WTC11 (cell line): ENCODE data around the gene STK25. TPM values are rescaled to one million over a fixed set of nuclear protein-coding genes. Genes with fewer than 3 reads are reported as not detected.

Experiments used
- ATAC-seq: fragments of 200-7000 bp; cut with Tn5 transposase; 2 replicates; pipeline ENCODE4 v1.10.0; 2021; ENCODE audit warnings: mild to moderate bottlenecking, moderate library complexity
- CTCF ChIA-PET: fragments of 300-600 bp; sonication (Branson Sonifier 250); formaldehyde crosslinking; loops from one replicate; lab custom pipeline; 2021; ENCODE audit warnings: antibody characterized with exemption; lab: Charles Lee
- POLR2A ChIA-PET: fragments of 350-600 bp; sonication (Branson Sonifier 250); formaldehyde crosslinking; loops from one replicate; lab custom pipeline; 2021; ENCODE audit warnings: antibody characterized with exemption; lab: Charles Lee
- DNase-seq: peaks from one replicate; pipeline ENCODE4 v3.0.0; 2021; ENCODE audit warnings: low spot score
- H3K27ac Mint-ChIP-seq: 2 replicates; pipeline ENCODE4 v1.8.0; 2021; ENCODE audit warnings: mixed read lengths
- H3K27me3 Mint-ChIP-seq: 2 replicates; pipeline ENCODE4 v1.8.0; 2021; ENCODE audit warnings: low read depth, mild to moderate bottlenecking, moderate library complexity, mixed read lengths
- H3K36me3 Mint-ChIP-seq: 2 replicates; pipeline ENCODE4 v1.8.0; 2021; ENCODE audit warnings: mixed read lengths
- H3K4me1 Mint-ChIP-seq: 2 replicates; pipeline ENCODE4 v1.8.0; 2022; ENCODE audit warnings: mixed read lengths
- H3K4me3 Mint-ChIP-seq: 2 replicates; pipeline ENCODE4 v1.8.0; 2021; ENCODE audit warnings: mild to moderate bottlenecking, moderate library complexity, mixed read lengths
- H3K9me3 Mint-ChIP-seq: 2 replicates; pipeline ENCODE4 v1.8.0; 2021; ENCODE audit warnings: mixed read lengths
- CBFB ChIP-seq: sonication (generic); formaldehyde crosslinking; IDR thresholded peaks from 2 replicates; pipeline ENCODE4 v1.8.1; 2022; ENCODE audit warnings: mild to moderate bottlenecking, low read depth, missing genetic modification reagents
- EMX1 ChIP-seq: fragments of 250-450 bp; sonication (Bioruptor Pico); IDR thresholded peaks from 2 replicates; pipeline ENCODE4 v1.8.0; 2021; ENCODE audit warnings: mild to moderate bottlenecking
- FOXJ3 ChIP-seq: sonication (generic); formaldehyde crosslinking; IDR thresholded peaks from 2 replicates; pipeline ENCODE4 v1.9.0; 2021; ENCODE audit warnings: missing genetic modification reagents, mild to moderate bottlenecking, borderline replicate concordance
- GABPB1 ChIP-seq: sonication (generic); formaldehyde crosslinking; IDR thresholded peaks from 2 replicates; pipeline ENCODE4 v1.8.1; 2023; ENCODE audit warnings: mild to moderate bottlenecking, missing genetic modification reagents
- GRHL2 ChIP-seq: fragments of 250-450 bp; sonication (Bioruptor Pico); IDR thresholded peaks from 2 replicates; pipeline ENCODE4 v1.8.0; 2022; ENCODE audit warnings: mild to moderate bottlenecking, moderate library complexity; ENCODE audit not compliant: insufficient replicate concordance, severe bottlenecking
- JUN ChIP-seq: sonication (generic); formaldehyde crosslinking; IDR thresholded peaks from 2 replicates; pipeline ENCODE4 v1.8.0; 2023; ENCODE audit warnings: mild to moderate bottlenecking, missing genetic modification reagents
- NR2C2 ChIP-seq: sonication (generic); formaldehyde crosslinking; IDR thresholded peaks from 2 replicates; pipeline ENCODE4 v1.8.0; 2022; ENCODE audit warnings: mild to moderate bottlenecking, missing genetic modification reagents
- OVOL2 ChIP-seq: fragments of 250-450 bp; sonication (Bioruptor Pico); IDR thresholded peaks from 2 replicates; pipeline ENCODE4 v1.9.0; 2021; ENCODE audit warnings: mild to moderate bottlenecking, borderline replicate concordance
- SMAD4 ChIP-seq: sonication (generic); formaldehyde crosslinking; IDR thresholded peaks from 2 replicates; pipeline ENCODE4 v1.8.0; 2022; ENCODE audit warnings: mild to moderate bottlenecking, missing genetic modification reagents
- TCF7 ChIP-seq: sonication (generic); formaldehyde crosslinking; IDR thresholded peaks from 2 replicates; pipeline ENCODE4 v1.8.0; 2022; ENCODE audit warnings: mild to moderate bottlenecking, low read depth, missing genetic modification reagents, moderate library complexity
- ZNF317 ChIP-seq: sonication (generic); formaldehyde crosslinking; IDR thresholded peaks from 2 replicates; pipeline ENCODE4 v1.8.1; 2023; ENCODE audit warnings: low read depth, mild to moderate bottlenecking, moderate library complexity, missing genetic modification reagents, borderline replicate concordance
- ZNF423 ChIP-seq: fragments of 250-450 bp; sonication (Bioruptor Pico); IDR thresholded peaks from 2 replicates; pipeline ENCODE4 v2.1.2; 2022; ENCODE audit warnings: mild to moderate bottlenecking, moderate library complexity
- total RNA-seq: library from RNA; stranded (reverse); gene quantifications from 3 replicates; pipeline ENCODE4 v1.2.3, GENCODE V29; 2021
- TF ChIP-seq, protein P1 (sequence below): sonication (generic); formaldehyde crosslinking; conservative IDR thresholded peaks from 2 replicates; pipeline ENCODE4 v1.8.1; 2023; ENCODE audit warnings: mild to moderate bottlenecking, low read depth, missing genetic modification reagents, moderate library complexity
- TF ChIP-seq, protein P2 (sequence below): sonication (generic); formaldehyde crosslinking; IDR thresholded peaks from 2 replicates; pipeline ENCODE4 v1.8.1; 2022; ENCODE audit warnings: low read depth, missing genetic modification reagents, borderline replicate concordance
- TF ChIP-seq, protein P3 (sequence below): sonication (generic); formaldehyde crosslinking; IDR thresholded peaks from 2 replicates; pipeline ENCODE4 v1.8.0; 2022; ENCODE audit warnings: mild to moderate bottlenecking, missing genetic modification reagents
- TF ChIP-seq, protein P4 (sequence below): sonication (generic); formaldehyde crosslinking; IDR thresholded peaks from 2 replicates; pipeline ENCODE4 v1.8.0; 2023; ENCODE audit warnings: mild to moderate bottlenecking, missing genetic modification reagents
- TF ChIP-seq, protein P5 (sequence below): sonication (generic); formaldehyde crosslinking; IDR thresholded peaks from 2 replicates; pipeline ENCODE4 v1.8.0; 2022; ENCODE audit warnings: mild to moderate bottlenecking, missing genetic modification reagents
- TF ChIP-seq, protein P6 (sequence below): fragments of 250-450 bp; sonication (Bioruptor Pico); IDR thresholded peaks from 2 replicates; pipeline ENCODE4 v2.1.2; 2022; ENCODE audit warnings: mild to moderate bottlenecking, moderate library complexity

STK25 gene
- total RNA-seq, 1 experiment from 2014 or later, result 232 TPM

DNA sequence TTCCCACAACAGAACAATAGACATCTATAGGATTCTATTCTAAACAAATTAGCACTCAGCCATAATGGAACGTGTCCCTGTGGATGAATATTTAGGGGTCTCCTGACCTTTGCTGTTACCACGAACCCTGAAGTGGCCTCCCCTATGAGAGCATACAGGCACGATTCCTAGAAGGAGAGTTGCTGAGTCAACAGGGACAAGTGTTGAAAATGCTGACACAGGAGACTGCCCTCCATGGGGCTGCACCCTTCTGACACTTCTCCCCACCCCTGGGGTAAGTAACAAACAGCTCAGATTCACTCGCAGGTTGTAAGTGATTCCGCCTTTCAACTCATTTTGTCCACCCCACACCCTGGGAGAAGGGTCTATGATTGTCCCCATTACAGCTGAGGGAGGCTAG is 14.1 kb upstream of the STK25 start:
- ATAC-seq, result no peak; the same call in 1 of the 2 replicates
- Mint-ChIP-seq H3K4me1 (peaks cover 6% of the 10 kb centered on the region), H3K9me3 (peaks cover 30% of the 10 kb centered on the region), H3K27ac (no peak overlapping the region), H3K27me3 (peaks cover 5% of the 10 kb centered on the region; the same call in 1 of the 2 replicates), H3K36me3 (peaks cover 19% of the 10 kb centered on the region), H3K4me3 (no peak overlapping the region)
- TF ChIP-seq GRHL2 (CRISPR knock-in tag), result no peak
- TF ChIP-seq CBFB (CRISPR knock-in tag), result no peak
- TF ChIP-seq, protein P1, sequence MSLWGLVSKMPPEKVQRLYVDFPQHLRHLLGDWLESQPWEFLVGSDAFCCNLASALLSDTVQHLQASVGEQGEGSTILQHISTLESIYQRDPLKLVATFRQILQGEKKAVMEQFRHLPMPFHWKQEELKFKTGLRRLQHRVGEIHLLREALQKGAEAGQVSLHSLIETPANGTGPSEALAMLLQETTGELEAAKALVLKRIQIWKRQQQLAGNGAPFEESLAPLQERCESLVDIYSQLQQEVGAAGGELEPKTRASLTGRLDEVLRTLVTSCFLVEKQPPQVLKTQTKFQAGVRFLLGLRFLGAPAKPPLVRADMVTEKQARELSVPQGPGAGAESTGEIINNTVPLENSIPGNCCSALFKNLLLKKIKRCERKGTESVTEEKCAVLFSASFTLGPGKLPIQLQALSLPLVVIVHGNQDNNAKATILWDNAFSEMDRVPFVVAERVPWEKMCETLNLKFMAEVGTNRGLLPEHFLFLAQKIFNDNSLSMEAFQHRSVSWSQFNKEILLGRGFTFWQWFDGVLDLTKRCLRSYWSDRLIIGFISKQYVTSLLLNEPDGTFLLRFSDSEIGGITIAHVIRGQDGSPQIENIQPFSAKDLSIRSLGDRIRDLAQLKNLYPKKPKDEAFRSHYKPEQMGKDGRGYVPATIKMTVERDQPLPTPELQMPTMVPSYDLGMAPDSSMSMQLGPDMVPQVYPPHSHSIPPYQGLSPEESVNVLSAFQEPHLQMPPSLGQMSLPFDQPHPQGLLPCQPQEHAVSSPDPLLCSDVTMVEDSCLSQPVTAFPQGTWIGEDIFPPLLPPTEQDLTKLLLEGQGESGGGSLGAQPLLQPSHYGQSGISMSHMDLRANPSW (CRISPR knock-in tag), result no peak
- TF ChIP-seq JUN (CRISPR knock-in tag), result no peak
- TF ChIP-seq, protein P2, sequence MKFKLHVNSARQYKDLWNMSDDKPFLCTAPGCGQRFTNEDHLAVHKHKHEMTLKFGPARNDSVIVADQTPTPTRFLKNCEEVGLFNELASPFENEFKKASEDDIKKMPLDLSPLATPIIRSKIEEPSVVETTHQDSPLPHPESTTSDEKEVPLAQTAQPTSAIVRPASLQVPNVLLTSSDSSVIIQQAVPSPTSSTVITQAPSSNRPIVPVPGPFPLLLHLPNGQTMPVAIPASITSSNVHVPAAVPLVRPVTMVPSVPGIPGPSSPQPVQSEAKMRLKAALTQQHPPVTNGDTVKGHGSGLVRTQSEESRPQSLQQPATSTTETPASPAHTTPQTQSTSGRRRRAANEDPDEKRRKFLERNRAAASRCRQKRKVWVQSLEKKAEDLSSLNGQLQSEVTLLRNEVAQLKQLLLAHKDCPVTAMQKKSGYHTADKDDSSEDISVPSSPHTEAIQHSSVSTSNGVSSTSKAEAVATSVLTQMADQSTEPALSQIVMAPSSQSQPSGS (CRISPR knock-in tag), result no peak
- TF ChIP-seq ZNF423 (CRISPR knock-in tag), result no peak
- TF ChIP-seq, protein P3, sequence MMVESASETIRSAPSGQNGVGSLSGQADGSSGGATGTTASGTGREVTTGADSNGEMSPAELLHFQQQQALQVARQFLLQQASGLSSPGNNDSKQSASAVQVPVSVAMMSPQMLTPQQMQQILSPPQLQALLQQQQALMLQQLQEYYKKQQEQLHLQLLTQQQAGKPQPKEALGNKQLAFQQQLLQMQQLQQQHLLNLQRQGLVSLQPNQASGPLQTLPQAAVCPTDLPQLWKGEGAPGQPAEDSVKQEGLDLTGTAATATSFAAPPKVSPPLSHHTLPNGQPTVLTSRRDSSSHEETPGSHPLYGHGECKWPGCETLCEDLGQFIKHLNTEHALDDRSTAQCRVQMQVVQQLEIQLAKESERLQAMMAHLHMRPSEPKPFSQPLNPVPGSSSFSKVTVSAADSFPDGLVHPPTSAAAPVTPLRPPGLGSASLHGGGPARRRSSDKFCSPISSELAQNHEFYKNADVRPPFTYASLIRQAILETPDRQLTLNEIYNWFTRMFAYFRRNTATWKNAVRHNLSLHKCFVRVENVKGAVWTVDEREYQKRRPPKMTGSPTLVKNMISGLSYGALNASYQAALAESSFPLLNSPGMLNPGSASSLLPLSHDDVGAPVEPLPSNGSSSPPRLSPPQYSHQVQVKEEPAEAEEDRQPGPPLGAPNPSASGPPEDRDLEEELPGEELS (CRISPR knock-in tag), result no peak
- no peak for TF ChIP-seq TCF7 (CRISPR knock-in tag)
- TF ChIP-seq, protein P4, sequence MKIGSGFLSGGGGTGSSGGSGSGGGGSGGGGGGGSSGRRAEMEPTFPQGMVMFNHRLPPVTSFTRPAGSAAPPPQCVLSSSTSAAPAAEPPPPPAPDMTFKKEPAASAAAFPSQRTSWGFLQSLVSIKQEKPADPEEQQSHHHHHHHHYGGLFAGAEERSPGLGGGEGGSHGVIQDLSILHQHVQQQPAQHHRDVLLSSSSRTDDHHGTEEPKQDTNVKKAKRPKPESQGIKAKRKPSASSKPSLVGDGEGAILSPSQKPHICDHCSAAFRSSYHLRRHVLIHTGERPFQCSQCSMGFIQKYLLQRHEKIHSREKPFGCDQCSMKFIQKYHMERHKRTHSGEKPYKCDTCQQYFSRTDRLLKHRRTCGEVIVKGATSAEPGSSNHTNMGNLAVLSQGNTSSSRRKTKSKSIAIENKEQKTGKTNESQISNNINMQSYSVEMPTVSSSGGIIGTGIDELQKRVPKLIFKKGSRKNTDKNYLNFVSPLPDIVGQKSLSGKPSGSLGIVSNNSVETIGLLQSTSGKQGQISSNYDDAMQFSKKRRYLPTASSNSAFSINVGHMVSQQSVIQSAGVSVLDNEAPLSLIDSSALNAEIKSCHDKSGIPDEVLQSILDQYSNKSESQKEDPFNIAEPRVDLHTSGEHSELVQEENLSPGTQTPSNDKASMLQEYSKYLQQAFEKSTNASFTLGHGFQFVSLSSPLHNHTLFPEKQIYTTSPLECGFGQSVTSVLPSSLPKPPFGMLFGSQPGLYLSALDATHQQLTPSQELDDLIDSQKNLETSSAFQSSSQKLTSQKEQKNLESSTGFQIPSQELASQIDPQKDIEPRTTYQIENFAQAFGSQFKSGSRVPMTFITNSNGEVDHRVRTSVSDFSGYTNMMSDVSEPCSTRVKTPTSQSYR (CRISPR knock-in tag), result no peak
- TF ChIP-seq SMAD4 (CRISPR knock-in tag), result no peak
- no peak for TF ChIP-seq FOXJ3 (CRISPR knock-in tag)
- TF ChIP-seq NR2C2 (CRISPR knock-in tag), result no peak
- TF ChIP-seq, protein P5, sequence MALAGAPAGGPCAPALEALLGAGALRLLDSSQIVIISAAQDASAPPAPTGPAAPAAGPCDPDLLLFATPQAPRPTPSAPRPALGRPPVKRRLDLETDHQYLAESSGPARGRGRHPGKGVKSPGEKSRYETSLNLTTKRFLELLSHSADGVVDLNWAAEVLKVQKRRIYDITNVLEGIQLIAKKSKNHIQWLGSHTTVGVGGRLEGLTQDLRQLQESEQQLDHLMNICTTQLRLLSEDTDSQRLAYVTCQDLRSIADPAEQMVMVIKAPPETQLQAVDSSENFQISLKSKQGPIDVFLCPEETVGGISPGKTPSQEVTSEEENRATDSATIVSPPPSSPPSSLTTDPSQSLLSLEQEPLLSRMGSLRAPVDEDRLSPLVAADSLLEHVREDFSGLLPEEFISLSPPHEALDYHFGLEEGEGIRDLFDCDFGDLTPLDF, result no peak
- ChIA-PET CTCF (interaction anchor here (0.6 to 1.2 kb wide), 2 partner anchors 19 to 352 kb away, joined by 3 to 4 read pairs; no protein-coding TSS in a partner anchor), POLR2A (no interaction called here)
- no peak for DNase-seq

DNA sequence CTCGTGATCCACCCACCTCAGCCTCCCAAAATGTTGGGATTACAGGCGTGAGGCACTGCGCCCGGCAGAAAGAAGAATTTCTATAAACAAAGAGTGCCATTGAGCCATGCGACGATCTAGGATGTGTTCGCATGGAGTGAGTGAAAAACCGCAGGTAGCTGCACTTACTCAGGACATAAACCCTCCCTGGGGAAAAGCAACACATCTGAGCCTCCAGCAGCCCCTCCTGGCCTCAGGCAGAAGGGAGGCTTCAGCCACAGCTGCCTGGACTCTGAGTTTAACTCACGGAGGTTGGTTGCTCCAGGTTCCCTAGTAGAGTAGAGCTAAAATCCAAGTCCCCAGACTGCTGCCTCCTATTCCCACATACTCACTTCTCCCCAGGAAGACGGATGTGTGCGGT is 11.3 kb upstream of the STK25 start:
- CTCF ChIA-PET, result interaction anchor here (0.6 kb wide), 1 partner anchor 181 kb away, joined by 3 read pairs; no protein-coding TSS in a partner anchor
- no peaks in the 10 kb centered on the region; the same call in 1 of the 2 replicates for H3K27me3 Mint-ChIP-seq
- peaks cover 6% of the 10 kb centered on the region for H3K4me1 Mint-ChIP-seq
- peaks cover 15% of the 10 kb centered on the region for H3K9me3 Mint-ChIP-seq
- TF ChIP-seq, protein P6, sequence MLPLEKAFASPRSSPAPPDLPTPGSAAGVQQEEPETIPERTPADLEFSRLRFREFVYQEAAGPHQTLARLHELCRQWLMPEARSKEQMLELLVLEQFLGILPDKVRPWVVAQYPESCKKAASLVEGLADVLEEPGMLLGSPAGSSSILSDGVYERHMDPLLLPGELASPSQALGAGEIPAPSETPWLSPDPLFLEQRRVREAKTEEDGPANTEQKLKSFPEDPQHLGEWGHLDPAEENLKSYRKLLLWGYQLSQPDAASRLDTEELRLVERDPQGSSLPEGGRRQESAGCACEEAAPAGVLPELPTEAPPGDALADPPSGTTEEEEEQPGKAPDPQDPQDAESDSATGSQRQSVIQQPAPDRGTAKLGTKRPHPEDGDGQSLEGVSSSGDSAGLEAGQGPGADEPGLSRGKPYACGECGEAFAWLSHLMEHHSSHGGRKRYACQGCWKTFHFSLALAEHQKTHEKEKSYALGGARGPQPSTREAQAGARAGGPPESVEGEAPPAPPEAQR (CRISPR knock-in tag), result no peak
- TF ChIP-seq ZNF317, result no peak
- TF ChIP-seq EMX1 (CRISPR knock-in tag), result no peak
- TF ChIP-seq, protein P1 (CRISPR knock-in tag), result no peak
- no peak for TF ChIP-seq GABPB1 (CRISPR knock-in tag)
- TF ChIP-seq OVOL2, result no peak
- DNase-seq (no peak), ATAC-seq (peak; percentile 20; the same call in 1 of the 2 replicates)
- POLR2A ChIA-PET, result no interaction called here
- H3K4me3 Mint-ChIP-seq, result no peak overlapping the region
- H3K27ac Mint-ChIP-seq, result no peak overlapping the region
- H3K36me3 Mint-ChIP-seq, result peaks cover 6% of the 10 kb centered on the region; the same call in 1 of the 2 replicates
